Hepatic stellate cell (primary cell): Measurements from ENCODE around the gene CASTOR1.
A peak's percentile ranks its signal among the peaks of the same experiment; 100 is the strongest.

Experiments used
- DNase-seq: peaks from one replicate; pipeline ENCODE4 v3.0.0; 2011; ENCODE audit warnings: low spot score

Gene CASTOR1

GRCh38 chr22:30297991-30298701 lies 8.8 kb upstream of the CASTOR1 start:
- DNase-seq: no peak

GRCh38 chr22:30297276-30297990 lies 8.1 kb upstream of the CASTOR1 start:
- DNase-seq: no peak

- DNase-seq: no peak
These were observed 7.5 kb upstream of the CASTOR1 start for GRCh38 chr22:30296833-30297232.

- no peak for DNase-seq
These were observed 7.0 kb upstream of the CASTOR1 start for GRCh38 chr22:30296324-30296723.

- DNase-seq: no peak
These were observed 6.3 kb upstream of the CASTOR1 start for GRCh38 chr22:30295576-30295975.

GRCh38 chr22:30294830-30295229 lies 5.5 kb upstream of the CASTOR1 start:
- no peak for DNase-seq

GRCh38 chr22:30294066-30294465 lies 4.8 kb upstream of the CASTOR1 start:
- DNase-seq: no peak

GRCh38 chr22:30293026-30293425 lies 3.7 kb upstream of the CASTOR1 start:
- no peak for DNase-seq

- no peak for DNase-seq
These were observed 3.0 kb upstream of the CASTOR1 start for GRCh38 chr22:30292069-30292970.

GRCh38 chr22:30291058-30291892 lies 2.0 kb upstream of the CASTOR1 start:
- peak; percentile 58 for DNase-seq

- peak; percentile 88 for DNase-seq
These were observed 1.2 kb upstream of the CASTOR1 start for GRCh38 chr22:30290342-30291057.

- no peak for DNase-seq
These were observed 642 bp upstream of the CASTOR1 start for GRCh38 chr22:30289980-30290313.

GRCh38 chr22:30288419-30289140 lies 725 bp downstream of the CASTOR1 start:
- no peak for DNase-seq

GRCh38 chr22:30287648-30288418 lies 1.5 kb downstream of the CASTOR1 start:
- peak; percentile 92 for DNase-seq

- DNase-seq: peak; percentile 61
These were observed 2.3 kb downstream of the CASTOR1 start for GRCh38 chr22:30286813-30287647.

GRCh38 chr22:30286331-30286730 lies 3.0 kb downstream of the CASTOR1 start:
- DNase-seq: no peak

GRCh38 chr22:30285846-30286200 lies 3.5 kb downstream of the CASTOR1 start:
- no peak for DNase-seq

GRCh38 chr22:30285176-30285845 lies 4.0 kb downstream of the CASTOR1 start:
- no peak for DNase-seq
